Measurements from ENCODE around the gene CCDC157. TPM values are rescaled to one million over a fixed set of nuclear protein-coding genes. Genes with fewer than 3 reads are reported as not detected.

CCDC157 gene
- polyA plus RNA-seq = 1.6 TPM

DNA sequence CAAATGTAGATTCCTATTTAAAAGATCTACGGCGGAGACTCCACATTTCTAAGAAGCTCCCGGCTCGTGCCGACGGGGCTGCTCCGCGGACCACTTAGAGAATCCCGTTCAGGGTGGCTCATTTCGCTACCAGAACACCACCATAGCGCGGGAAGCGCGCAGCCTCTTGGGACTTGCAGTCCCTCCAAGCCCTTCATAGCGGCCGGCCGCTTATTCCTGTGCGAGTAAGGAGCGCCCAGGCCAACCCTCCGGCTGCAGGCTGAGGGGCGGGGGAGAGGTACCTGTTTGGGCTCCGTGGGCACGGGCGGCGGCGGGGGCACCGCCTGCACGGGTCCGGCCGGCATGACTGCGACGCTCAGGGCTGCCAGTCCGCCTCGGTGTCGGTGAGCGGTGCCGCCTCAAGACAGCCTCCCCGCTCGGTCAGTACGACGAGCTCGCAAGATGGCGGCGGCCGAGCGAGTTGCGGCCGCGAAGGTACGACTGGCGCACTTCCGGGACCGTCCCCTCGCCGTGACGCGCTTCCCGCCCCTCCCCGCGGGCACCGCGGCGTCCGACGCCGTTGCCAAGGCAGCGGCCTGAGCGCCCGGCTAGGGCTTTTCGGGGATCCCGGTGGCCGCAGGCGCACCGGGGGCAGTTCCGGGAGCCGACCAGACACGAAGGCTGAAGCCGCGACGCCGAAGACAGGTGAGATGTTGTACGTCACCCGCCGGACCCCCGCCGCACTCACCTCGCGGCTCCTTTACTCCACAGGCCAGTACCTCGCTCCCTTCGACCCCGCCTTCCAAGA lies at the start of gene CCDC157, which contains the start of gene SF3A1:
Gene CCDC157 (plus strand): TSS at position 559 of the 787 bp plus-strand sequence. CDS start 8,994 bp downstream, outside the sequence.
Gene SF3A1 (minus strand): TSS at position 446 of the 787 bp plus-strand sequence. CDS start 102 bp downstream, at position 344.
- peak within 1 kb of the TSS; percentile 94 to 99 (median 99) for H3K4me3 Mint-ChIP-seq
- no peaks in the 10 kb centered on the region for H3K9me3 Mint-ChIP-seq
- H3K27me3 Mint-ChIP-seq = no peaks in the 10 kb centered on the region
- peaks cover 2% of the 10 kb centered on the region for H3K36me3 Mint-ChIP-seq
- peak within 1 kb of the TSS; percentile 95 to 99 (median 96) for H3K27ac Mint-ChIP-seq
- H3K4me1 Mint-ChIP-seq = peaks cover 27 to 42% (median 39%) of the 10 kb centered on the region in 3 donors

DNA sequence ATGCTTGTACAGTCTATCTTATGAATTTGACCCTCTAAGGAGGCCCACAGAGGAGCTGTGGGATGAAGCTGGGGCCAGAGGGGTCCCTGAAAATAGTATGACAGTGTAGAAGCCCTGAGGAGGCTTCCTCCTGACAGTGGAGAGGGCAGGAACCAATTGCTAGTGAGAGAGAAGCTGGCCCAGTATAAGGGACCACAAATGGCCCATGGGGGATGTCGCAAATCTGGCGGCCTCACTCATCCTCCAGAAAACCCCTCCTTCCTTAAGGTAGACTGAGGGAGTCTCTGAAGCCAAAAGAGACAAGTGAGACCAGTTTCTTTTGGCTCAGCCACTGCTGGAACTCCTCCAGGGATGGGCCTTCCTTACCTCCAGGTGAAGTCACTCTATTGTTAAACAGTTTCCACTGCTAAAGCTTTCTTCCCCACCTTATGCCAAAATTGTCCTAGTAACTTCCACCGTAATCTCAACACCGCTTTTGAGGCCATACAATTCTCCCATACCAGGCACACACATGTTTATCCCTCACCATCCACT lies 49.7 kb upstream of the CCDC157 start:
- Mint-ChIP-seq H3K4me1 (peaks cover 77 to 92% (median 77%) of the 10 kb centered on the region in 3 donors), H3K27me3 (peaks cover 1% of the 10 kb centered on the region), H3K36me3 (peaks cover 3% of the 10 kb centered on the region), H3K9me3 (no peaks in the 10 kb centered on the region), H3K27ac (peak overlapping the region; percentile 44 to 96 (median 84)), H3K4me3 (peak overlapping the region; percentile 62 to 86 (median 79))

DNA sequence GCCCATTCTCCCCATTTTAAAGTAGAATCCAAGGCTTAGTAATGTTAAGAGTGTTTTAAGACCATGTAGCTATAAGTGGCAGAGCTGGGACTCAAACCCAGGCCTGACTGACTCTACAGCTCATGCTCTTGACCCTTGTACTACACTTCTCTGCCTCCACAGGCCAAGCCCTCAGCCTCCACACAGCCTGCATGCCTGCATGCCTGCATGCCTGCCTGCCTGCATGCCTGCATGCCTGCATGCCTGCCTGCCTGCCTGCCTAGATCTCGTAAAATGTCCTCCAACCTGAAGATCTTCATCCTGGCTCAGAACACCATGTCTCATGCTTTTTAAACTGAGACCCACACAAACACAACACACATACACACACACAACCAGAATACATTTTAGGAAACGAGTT lies 48.7 kb upstream of the CCDC157 start:
- Mint-ChIP-seq H3K27me3 (peaks cover 1% of the 10 kb centered on the region), H3K27ac (peak overlapping the region; percentile 84 to 96 (median 85)), H3K9me3 (no peaks in the 10 kb centered on the region), H3K4me1 (peaks cover 78 to 92% (median 79%) of the 10 kb centered on the region in 3 donors), H3K4me3 (peak overlapping the region; percentile 18 to 84 (median 70)), H3K36me3 (peaks cover 2% of the 10 kb centered on the region)

DNA sequence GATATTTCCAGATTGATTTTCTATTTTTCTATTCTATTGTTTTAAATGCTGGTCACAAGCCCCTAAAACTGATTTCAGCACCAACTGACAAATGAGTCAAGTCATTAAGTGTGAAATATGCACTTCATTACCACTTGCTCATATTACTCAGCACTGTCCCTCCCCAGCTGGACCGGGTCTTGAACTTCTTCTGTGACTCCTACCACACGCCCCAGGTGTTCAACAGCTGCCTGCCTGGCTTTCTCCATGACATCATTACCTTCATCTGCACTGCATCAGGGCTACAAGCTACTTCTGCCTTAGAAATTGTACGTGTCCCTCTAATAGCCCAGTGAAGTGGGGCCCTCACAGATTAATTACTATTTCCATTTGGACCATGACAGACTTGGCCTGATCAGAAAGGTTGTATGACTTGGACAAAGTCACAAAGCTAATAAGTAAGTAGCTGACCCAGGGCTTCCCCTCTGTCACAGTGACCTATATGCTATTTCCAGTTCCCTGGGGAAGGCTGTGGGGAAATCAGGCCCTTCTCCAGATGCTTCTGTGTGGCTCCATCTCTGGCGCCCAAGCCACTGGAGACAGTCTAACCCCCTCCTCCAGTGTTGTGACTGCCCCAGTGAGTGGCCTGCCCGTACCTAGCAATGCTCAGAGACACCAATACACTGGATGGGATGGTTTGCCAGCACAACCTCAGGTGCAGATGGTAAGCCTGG lies 48.1 kb upstream of the CCDC157 start:
- Mint-ChIP-seq H3K27ac (peak overlapping the region; percentile 84 to 96 (median 85)), H3K27me3 (peaks cover 1% of the 10 kb centered on the region), H3K4me1 (peaks cover 74 to 87% (median 76%) of the 10 kb centered on the region in 3 donors)

DNA sequence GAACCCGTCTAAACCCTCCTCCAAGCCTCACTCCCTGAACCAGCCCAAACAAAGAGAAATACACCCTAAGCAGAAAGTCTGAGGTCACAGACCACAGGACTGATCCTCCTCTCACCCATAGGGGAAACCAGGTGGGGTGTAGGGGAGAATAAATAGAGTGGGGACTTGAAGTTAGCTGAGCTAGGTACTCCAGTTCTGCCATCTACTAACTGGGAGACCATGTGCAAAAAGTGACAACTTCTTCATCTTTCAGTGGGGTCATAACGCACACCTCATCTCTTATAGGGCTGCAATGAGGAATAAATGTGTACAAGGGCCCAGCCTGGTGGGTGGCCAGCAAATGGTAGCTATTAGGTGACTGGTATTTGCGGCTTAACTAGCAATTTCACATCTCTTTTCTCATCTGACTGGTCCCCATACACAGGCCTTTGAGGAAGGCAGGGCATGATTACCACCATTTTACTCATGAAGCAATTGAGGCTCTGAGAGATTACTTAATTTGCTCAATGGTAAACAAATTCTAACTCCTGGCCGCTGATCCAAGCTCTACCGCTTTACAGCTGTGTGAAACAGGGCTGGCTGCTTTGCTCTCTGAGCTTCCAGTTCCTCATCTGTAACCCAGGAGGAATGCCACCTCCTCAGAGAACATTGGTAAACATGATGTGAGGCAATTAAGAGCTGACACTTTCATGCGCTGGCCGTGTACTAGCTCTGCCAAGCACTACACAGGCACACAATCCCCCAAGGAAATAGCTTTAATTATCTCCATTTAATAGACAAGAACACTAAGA lies 46.7 kb upstream of the CCDC157 start:
- Mint-ChIP-seq H3K4me3 (peak overlapping the region in 3 of 4 donors; percentile 68 to 86 (median 79)), H3K9me3 (no peaks in the 10 kb centered on the region), H3K27ac (peak overlapping the region; percentile 74 to 96 (median 80)), H3K36me3 (no peaks in the 10 kb centered on the region), H3K27me3 (peaks cover 1% of the 10 kb centered on the region), H3K4me1 (peaks cover 73 to 83% (median 73%) of the 10 kb centered on the region in 3 donors)

More for the DNA sequence above, 48.1 kb upstream of the CCDC157 start:
- H3K9me3 Mint-ChIP-seq = no peaks in the 10 kb centered on the region
- no peaks in the 10 kb centered on the region for H3K36me3 Mint-ChIP-seq
- peak overlapping the region; percentile 18 to 84 (median 70) for H3K4me3 Mint-ChIP-seq

DNA sequence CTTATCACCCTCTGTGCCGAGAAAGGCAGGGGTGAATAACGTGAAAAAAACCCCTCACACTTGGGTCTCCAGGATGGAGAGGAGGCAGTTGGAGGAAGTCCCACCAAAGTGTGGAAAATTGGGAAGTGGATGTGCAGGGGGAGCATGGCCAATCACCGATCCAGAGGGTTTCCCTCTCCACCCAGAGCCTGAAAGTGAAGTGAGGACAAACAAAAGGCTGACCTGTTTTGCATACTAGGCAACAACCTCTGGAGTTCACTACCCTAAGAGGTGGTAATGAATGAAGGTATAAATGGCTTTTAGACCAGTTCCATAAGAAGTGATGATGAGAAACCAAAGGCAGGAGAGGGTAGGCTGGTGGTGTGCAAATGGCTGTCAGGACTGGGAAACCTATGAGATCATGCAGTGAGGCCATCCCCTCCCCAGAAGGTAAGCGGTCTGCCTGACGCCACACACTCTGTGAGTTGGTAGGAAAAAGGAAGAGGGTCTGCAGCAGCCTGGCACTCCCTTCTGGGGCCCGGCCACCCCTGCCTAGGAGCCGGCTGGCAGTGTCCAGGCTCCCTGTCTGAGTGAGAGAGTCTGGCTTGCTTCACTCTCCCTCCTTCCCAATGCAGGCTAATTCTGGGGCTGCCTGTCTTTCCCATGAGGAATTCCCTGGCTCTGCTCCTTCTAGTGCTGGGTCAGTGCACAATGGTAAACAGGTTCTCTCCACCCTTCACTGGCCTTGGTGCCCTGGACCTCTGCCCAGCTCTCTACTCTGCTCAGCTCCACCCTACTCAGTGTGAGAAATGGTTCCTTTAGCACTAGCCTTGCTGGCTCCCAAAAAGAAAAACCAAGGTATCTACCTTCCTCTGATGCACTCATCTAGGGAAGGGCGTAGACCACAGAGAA lies 45.7 kb upstream of the CCDC157 start:
- H3K27me3 Mint-ChIP-seq = peaks cover 1% of the 10 kb centered on the region
- peaks cover 66 to 85% (median 75%) of the 10 kb centered on the region in 3 donors for H3K4me1 Mint-ChIP-seq
- no peaks in the 10 kb centered on the region for H3K36me3 Mint-ChIP-seq
- peak overlapping the region in 2 of 4 donors; percentile 79 to 86 for H3K4me3 Mint-ChIP-seq
- no peaks in the 10 kb centered on the region for H3K9me3 Mint-ChIP-seq
- H3K27ac Mint-ChIP-seq = peak overlapping the region; percentile 74 to 96 (median 80)

DNA sequence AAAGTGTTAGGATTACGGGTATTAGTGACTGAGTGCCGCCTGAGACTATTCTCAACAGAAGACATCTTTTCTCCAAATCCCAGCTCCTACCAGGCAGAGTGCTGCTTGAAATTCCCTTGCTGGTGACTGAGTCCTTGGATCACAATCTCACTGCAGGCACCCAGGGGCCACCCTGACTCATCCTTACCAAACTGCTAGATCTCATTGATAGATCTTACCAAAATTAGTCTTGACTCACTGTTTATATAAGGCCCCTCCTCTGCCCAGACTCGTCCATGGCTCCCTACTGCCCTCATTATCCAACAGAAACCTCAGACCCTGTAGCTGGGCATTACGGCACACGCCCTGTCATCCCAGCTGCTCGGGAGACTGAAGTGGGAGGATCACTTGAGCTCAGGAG lies 44.8 kb upstream of the CCDC157 start:
- peak overlapping the region in 2 of 3 donors; percentile 20 to 88 for H3K27ac Mint-ChIP-seq
- peak overlapping the region in 2 of 4 donors; percentile 23 to 48 for H3K4me3 Mint-ChIP-seq
- H3K27me3 Mint-ChIP-seq = peaks cover 1% of the 10 kb centered on the region
- H3K4me1 Mint-ChIP-seq = peaks cover 59 to 80% (median 70%) of the 10 kb centered on the region in 3 donors
- no peaks in the 10 kb centered on the region for H3K36me3 Mint-ChIP-seq
- no peaks in the 10 kb centered on the region for H3K9me3 Mint-ChIP-seq

DNA sequence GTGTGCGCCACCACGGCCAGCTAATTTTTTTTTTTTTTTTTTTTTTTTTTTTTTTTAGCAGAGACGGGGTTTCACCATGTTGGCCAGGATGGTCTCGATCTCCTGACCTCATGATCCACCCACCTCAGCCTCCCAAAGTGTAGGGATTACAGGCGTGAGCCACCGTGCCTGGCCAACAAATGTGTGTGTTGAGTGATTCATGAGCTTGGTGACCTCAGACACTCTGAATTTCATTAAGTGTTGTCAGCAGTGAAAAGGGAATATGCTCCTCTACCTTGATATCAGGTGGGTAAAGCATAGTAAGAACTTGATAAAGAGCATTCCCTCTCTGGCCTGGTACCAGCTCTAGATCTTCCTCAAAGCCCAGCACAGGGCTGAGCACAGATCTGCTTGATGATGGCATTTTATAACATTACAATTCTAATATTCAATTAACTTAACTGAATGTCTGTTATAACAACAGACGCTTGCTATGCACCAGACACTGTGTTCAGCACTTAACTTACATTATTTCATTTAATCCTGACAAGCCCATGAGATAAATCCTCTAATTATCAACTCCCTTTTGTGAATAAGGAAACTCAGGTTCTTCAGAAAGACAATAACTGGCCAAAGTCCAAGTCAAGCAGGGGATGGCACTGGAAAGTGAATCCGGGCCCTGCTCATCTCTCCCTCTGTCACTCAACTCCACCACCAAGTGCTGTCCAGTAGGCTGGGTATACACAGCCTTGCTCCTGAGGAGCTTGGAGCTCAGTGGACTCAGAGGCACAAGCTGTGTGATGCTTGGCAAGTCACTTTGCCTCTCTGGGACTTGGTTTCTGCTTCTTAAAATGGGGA lies 43.1 kb upstream of the CCDC157 start:
- no peaks in the 10 kb centered on the region for H3K9me3 Mint-ChIP-seq
- H3K36me3 Mint-ChIP-seq = peaks cover 3% of the 10 kb centered on the region
- H3K4me1 Mint-ChIP-seq = peaks cover 60 to 77% (median 74%) of the 10 kb centered on the region in 3 donors
- peak overlapping the region in 2 of 3 donors; percentile 41 to 93 for H3K27ac Mint-ChIP-seq
- H3K4me3 Mint-ChIP-seq = peak overlapping the region in 1 of 4 donors; percentile 30
- H3K27me3 Mint-ChIP-seq = no peaks in the 10 kb centered on the region

DNA sequence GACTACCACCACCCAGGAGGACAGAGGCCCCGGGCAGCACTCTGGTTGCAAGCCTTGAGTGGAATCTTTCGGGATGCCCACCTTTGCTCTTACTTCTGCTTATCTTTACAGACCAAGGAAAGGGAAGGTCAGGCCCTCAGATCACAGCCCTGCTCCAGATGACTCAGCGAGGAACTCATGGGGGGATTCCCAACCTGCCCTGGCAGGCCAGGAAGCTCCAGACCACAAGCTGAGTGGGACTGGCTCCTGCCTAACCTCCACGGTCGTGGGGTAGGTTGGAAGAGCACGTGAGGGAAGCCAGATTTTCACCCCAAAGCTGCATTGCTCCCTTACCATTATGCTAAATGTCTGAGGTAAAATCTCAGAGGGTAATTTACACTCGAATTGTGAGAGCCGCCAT lies 41.9 kb upstream of the CCDC157 start:
- Mint-ChIP-seq H3K4me3 (peak overlapping the region in 1 of 4 donors; percentile 16), H3K27me3 (no peaks in the 10 kb centered on the region), H3K4me1 (peaks cover 56 to 79% (median 79%) of the 10 kb centered on the region in 3 donors), H3K27ac (peak overlapping the region; percentile 41 to 93 (median 69)), H3K9me3 (no peaks in the 10 kb centered on the region), H3K36me3 (peaks cover 3% of the 10 kb centered on the region)

DNA sequence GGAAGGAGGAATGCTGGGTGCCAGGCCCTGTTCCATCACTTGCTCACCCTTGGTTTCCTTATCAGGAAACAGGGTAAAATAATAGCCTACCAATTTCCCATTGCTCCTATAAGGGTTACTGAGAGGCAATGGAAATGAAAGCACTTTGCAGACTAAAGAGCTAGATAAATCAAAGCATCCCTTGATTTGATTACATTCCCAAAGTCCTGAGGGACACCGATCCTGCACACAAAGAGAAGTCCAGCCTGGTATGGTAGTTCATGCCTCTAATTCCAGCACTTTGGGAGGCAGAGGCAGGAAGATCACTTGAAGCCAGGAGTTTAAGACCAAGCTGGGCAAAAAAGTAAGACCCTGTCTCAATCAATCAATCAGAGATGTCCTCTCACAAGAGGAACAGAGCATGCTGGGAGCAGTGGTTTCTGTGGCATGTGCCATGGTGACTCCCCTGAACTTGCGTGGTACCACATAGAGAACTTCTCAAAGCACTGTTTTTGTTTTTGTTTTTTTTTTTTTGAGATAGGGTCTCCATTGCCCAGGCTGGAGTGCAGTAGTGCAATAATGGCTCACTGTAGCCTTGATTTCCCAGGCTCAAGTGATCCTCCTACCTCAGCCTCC lies 40.7 kb upstream of the CCDC157 start:
- H3K9me3 Mint-ChIP-seq = no peaks in the 10 kb centered on the region
- H3K4me1 Mint-ChIP-seq = peaks cover 45 to 74% (median 72%) of the 10 kb centered on the region in 3 donors
- H3K27me3 Mint-ChIP-seq = no peaks in the 10 kb centered on the region
- peaks cover 3% of the 10 kb centered on the region for H3K36me3 Mint-ChIP-seq
- H3K4me3 Mint-ChIP-seq = peak overlapping the region in 1 of 4 donors; percentile 29
- peak overlapping the region in 2 of 3 donors; percentile 55 to 93 for H3K27ac Mint-ChIP-seq

DNA sequence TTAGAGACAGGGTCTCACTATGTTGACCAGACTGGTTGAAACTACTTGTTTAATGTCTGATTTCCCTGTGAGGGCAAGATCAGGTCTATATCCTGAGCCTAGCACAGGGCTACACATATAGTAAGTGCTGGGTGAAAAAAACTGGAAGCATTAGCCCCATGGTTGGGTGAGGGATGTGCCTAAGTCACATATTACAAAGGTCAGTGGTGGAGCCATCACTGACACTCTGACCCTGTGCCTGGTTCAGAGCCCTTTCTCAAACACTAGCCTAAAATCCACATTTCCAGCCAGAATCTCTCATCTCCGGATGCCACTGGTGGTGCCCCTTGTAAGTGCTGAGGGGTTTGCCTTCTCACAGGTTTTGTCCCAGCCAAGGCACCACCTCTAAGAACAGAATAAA lies 39.0 kb upstream of the CCDC157 start:
- Mint-ChIP-seq H3K4me1 (peaks cover 39 to 60% (median 58%) of the 10 kb centered on the region in 3 donors), H3K27me3 (no peaks in the 10 kb centered on the region), H3K9me3 (no peaks in the 10 kb centered on the region), H3K4me3 (no peak overlapping the region), H3K27ac (no peak overlapping the region), H3K36me3 (peaks cover 5% of the 10 kb centered on the region)

DNA sequence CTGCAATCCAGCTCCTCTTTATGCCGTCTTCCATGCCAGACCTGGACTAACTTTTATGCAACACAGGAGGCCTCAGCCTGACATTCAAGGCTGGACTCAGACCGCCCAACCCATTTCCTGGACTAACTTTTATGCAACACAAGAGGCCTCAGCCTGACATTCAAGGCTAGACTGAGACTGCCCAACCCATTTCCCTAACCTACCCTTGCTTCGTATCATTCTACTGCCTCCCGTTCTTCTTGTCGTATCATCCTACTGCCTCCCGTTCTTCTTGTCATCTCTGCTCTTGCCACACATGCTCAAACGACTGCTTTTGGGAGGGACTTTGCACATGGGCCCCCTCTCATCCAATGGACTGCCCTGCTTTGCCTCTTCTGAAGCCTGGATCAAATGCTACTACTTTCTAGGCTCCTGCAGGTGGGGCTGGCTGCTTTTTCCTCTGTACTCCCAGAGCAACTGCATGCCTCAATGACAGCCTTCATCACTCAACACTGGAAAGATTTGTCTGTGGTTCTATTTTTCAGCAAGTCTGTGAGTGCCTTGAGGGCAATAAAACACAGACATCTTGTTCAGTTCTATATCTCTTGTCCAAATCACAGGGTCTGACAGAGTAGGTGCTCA lies 37.9 kb upstream of the CCDC157 start:
- no peaks in the 10 kb centered on the region for H3K27me3 Mint-ChIP-seq
- H3K36me3 Mint-ChIP-seq = peaks cover 7% of the 10 kb centered on the region
- H3K27ac Mint-ChIP-seq = peak overlapping the region in 1 of 3 donors; percentile 60
- no peaks in the 10 kb centered on the region for H3K9me3 Mint-ChIP-seq
- H3K4me3 Mint-ChIP-seq = peak overlapping the region in 1 of 4 donors; percentile 83
- H3K4me1 Mint-ChIP-seq = peaks cover 42 to 61% (median 56%) of the 10 kb centered on the region in 3 donors

All from IgD-negative memory B cell (primary cell).